Measurements from ENCODE around the gene ARPC5.

Gene ARPC5

DNA sequence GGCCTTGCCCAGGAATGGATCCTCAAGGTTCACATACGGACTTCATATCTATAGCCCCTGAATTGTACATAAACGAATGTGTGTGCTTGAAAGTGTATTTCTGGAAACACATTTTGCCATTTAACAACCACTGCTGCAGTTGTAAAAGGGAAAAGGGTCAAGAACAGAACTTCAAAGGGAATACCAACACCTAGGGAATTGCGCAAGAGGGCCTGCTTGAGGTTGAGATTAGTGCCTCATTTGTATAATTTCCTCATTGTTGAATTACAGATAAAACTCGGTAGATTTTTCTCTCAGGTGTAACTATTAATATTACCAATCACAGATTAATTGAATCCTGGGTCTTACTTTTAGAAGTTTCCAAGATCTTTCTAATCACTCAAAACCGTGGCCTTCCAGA is 51.4 kb downstream of the ARPC5 start:
- DNase-seq, result no peak

GRCh38 chr1:183583466-183583865 is 52.1 kb downstream of the ARPC5 start:
- no peak for DNase-seq

DNA sequence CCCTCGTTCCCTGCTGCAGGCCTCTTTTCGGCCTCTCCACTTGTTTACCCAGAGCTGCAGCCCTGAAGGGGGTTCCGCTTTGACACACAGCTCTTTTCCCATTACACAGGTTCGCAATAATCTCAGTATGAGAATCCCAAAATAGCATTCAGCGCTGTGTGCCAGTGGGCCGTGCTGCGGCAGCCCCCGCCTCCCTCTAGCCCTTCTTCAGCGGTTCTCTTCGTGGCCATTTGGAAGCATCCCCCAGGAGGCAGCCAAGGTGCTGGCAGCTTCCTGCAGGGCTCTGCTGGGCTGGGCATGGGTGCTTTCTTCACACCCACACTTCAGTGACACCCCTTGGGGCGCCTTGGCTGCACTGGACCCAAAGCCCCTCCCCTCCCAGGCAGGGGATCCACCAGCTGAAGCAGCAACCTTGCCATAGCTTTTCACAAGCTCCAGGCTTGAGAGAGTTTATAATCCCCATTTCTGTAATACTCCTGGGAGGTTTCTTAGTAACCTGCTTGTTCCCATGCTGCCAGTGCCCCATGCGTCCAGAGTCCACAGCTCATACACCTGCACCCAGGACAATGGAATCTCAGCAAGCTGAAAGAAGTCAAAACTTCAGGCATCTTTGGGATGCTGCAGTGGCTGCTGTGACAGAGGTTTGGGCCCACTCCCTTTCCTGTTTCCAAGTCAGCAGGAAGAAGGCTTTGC is 53.4 kb downstream of the ARPC5 start:
- no peak for DNase-seq

- DNase-seq, result peak in 1 of 2 experiments; percentile 39
Observed at GRCh38 chr1:183580281-183580682, 55.3 kb downstream of the ARPC5 start.

DNA sequence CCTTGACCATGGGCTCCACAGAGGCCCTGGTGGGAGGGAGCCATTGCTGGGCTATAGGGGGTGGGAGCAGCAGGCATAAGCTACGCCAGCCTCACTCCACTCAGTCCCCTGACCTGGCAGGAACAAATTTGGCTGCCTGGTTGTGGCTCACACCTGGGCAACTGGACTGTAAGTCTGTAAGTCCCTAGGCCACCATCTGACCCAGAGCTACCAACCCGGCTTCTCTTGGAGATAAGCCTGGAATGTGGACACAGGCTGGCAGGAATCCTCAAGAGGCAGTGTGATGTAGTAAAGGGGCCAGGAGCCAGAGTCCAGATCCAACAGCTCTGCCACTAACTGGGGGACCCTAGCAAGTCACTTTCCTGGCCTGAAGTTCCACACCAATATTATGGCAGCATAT is 56.7 kb downstream of the ARPC5 start:
- DNase-seq, result no peak

- DNase-seq, result no peak
Observed at GRCh38 chr1:183577897-183578465, 57.6 kb downstream of the ARPC5 start.

DNA sequence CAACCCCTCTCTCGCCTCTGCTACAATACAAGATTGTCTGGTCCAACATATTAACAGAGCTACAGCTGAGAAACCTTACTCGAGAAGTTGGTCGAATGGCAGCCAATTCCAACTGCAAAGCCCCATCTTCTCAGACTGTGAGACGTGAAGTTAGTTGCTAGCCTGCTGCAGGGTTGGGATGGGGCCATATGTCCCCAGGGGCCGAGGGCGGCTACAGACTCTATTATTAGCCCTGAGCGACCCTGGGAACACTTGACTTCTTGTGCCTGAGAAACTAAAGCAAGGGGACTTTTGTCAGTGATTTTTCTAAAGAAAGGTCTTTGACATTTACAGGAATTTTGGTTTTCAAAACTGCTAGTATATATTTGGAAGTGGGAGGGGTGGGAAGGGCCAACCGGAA is 59.0 kb downstream of the ARPC5 start:
- DNase-seq, result no peak

- no peak for DNase-seq
Observed at GRCh38 chr1:183575606-183576005, 60.0 kb downstream of the ARPC5 start.

- no peak for DNase-seq
Observed at GRCh38 chr1:183572721-183573120, 62.9 kb downstream of the ARPC5 start.

GRCh38 chr1:183571678-183572268 is 63.8 kb downstream of the ARPC5 start:
- DNase-seq, result no peak

Data from activated T-cell treated with anti-CD3 and anti-CD28 coated beads, Interleukin-2, amount 50 U/mL, for 48 hours (primary cell).